ENCODE results near the gene PRODH2. TPM values are rescaled to one million over a fixed set of nuclear protein-coding genes. Genes with fewer than 3 reads are reported as not detected.

The PRODH2 gene
- total RNA-seq, 2 donors from 2014 or later, result not detected

- H3K4me1 ChIP-seq (ENCODE audit: control insufficient read depth in 1 of 2, low read depth in 2 of 2), result peaks cover 8 to 12% of the 10 kb centered on the region in 2 donors
- TF ChIP-seq CTCF (IDR thresholded peaks at IDR 0.05), result no peak
Measured at GRCh38 chr19:35777961-35778360, 34.7 kb downstream of the PRODH2 start.

GRCh38 chr19:35777086-35777841 lies 35.4 kb downstream of the PRODH2 start:
- no peak overlapping the region for H3K27ac ChIP-seq
- H3K9me3 ChIP-seq, result no peaks in the 10 kb centered on the region
- ATAC-seq (ENCODE audit: insufficient number of reproducible peaks, low FRiP score, low read depth) (no peak), DNase-seq (ENCODE audit: low spot score) (no peak)
- H3K36me3 ChIP-seq, result peaks cover 11% of the 10 kb centered on the region
- H3K27me3 ChIP-seq (replicated peaks; ENCODE audit: insufficient read depth), result no peaks in the 10 kb centered on the region
- TF ChIP-seq CTCF (IDR thresholded peaks at IDR 0.05), result no peak
- no peak overlapping the region for H3K4me3 ChIP-seq
- peaks cover 8 to 12% of the 10 kb centered on the region in 2 donors for H3K4me1 ChIP-seq (ENCODE audit: control insufficient read depth in 1 of 2, low read depth in 2 of 2)

More at GRCh38 chr19:35777961-35778360, 34.7 kb downstream of the PRODH2 start:
- H3K9me3 ChIP-seq, result no peaks in the 10 kb centered on the region
- ATAC-seq (ENCODE audit: insufficient number of reproducible peaks, low FRiP score, low read depth), result no peak
- no peak overlapping the region for H3K4me3 ChIP-seq
- no peak for DNase-seq (ENCODE audit: low spot score)
- no peak overlapping the region for H3K27ac ChIP-seq
- peaks cover 14% of the 10 kb centered on the region for H3K36me3 ChIP-seq
- H3K27me3 ChIP-seq (replicated peaks; ENCODE audit: insufficient read depth), result no peaks in the 10 kb centered on the region

GRCh38 chr19:35776102-35776788 lies 36.4 kb downstream of the PRODH2 start:
- no peak for ATAC-seq (ENCODE audit: insufficient number of reproducible peaks, low FRiP score, low read depth)

GRCh38 chr19:35775298-35776101 lies 37.1 kb downstream of the PRODH2 start, which contains the start of gene ARHGAP33:
Gene ARHGAP33, plus strand, starts transcription at chr19:35775564. Its CDS starts 95 bp downstream, at chr19:35775659.
- Histone ChIP-seq H3K27ac (no peak within 1 kb of the TSS), H3K4me3 (peak within 1 kb of the TSS; percentile 94), H3K4me1 (ENCODE audit: control insufficient read depth in 1 of 2, low read depth in 2 of 2) (peaks cover 8 to 12% of the 10 kb centered on the region in 2 donors), H3K27me3 (replicated peaks; ENCODE audit: insufficient read depth) (no peaks in the 10 kb centered on the region), H3K9me3 (no peaks in the 10 kb centered on the region), H3K36me3 (peaks cover 5% of the 10 kb centered on the region)
- peak; percentile 98 for DNase-seq (ENCODE audit: low spot score)
- TF ChIP-seq CTCF (IDR thresholded peaks at IDR 0.05), result no peak
- ATAC-seq (ENCODE audit: insufficient number of reproducible peaks, low FRiP score, low read depth), result peak; percentile 82

More at GRCh38 chr19:35776102-35776788, 36.4 kb downstream of the PRODH2 start:
- Histone ChIP-seq H3K9me3 (no peaks in the 10 kb centered on the region), H3K27me3 (replicated peaks; ENCODE audit: insufficient read depth) (no peaks in the 10 kb centered on the region), H3K36me3 (peaks cover 7% of the 10 kb centered on the region), H3K4me3 (peak overlapping the region; percentile 94), H3K27ac (no peak overlapping the region), H3K4me1 (ENCODE audit: control insufficient read depth in 1 of 2, low read depth in 2 of 2) (peaks cover 8 to 12% of the 10 kb centered on the region in 2 donors)
- DNase-seq (ENCODE audit: low spot score), result no peak
- no peak for TF ChIP-seq CTCF (IDR thresholded peaks at IDR 0.05)

GRCh38 chr19:35775046-35775297 lies 37.7 kb downstream of the PRODH2 start:
- ATAC-seq (ENCODE audit: insufficient number of reproducible peaks, low FRiP score, low read depth) (no peak), DNase-seq (ENCODE audit: low spot score) (no peak)
- no peak for TF ChIP-seq CTCF (IDR thresholded peaks at IDR 0.05)
- Histone ChIP-seq H3K4me3 (peak overlapping the region; percentile 94), H3K9me3 (no peaks in the 10 kb centered on the region), H3K27me3 (replicated peaks; ENCODE audit: insufficient read depth) (no peaks in the 10 kb centered on the region), H3K27ac (no peak overlapping the region), H3K4me1 (ENCODE audit: control insufficient read depth in 1 of 2, low read depth in 2 of 2) (peaks cover 8 to 12% of the 10 kb centered on the region in 2 donors), H3K36me3 (peaks cover under 1% of the 10 kb centered on the region)
